ENCODE measurements around the gene XKR3.

- TF ChIP-seq CTCF (IDR thresholded peaks at IDR 0.05): no peak
- no peak for TF ChIP-seq POLR2A (IDR thresholded peaks at IDR 0.05)
Measured at GRCh38 chr22:16807109-16807508, 18.1 kb downstream of the XKR3 start.

Measured in Peyer's patch (tissue), 4 donors.